ENCODE results near the gene GOSR2.
A peak's percentile ranks its signal among the peaks of the same experiment; 100 is the strongest.

Gene GOSR2

DNA sequence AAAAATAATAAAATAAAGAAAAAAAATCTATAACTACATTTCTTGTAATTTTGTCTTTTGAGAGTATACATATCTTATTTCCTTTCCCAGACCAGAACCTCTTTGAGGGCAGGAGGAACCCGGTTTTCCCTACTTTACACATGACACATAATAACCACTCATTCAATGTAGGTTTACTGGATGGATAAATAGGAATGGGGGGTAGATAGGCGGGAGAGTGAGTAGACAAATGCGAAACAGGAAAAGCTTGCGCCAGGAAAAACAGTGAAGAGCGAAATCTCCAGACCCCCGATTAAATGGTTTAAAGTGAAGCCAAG, 515 bp upstream of the GOSR2 start:
- Histone ChIP-seq H3K36me3 (ENCODE audit: control insufficient read depth, insufficient read depth, low read length) (no peaks in the 10 kb centered on the region), H3K4me3 (replicated peaks; ENCODE audit: low read depth, low read length) (peak overlapping the region; percentile 84), H3K27me3 (replicated peaks; ENCODE audit: control insufficient read depth, insufficient read depth, low read length) (no peaks in the 10 kb centered on the region)
- TF ChIP-seq, protein P1, sequence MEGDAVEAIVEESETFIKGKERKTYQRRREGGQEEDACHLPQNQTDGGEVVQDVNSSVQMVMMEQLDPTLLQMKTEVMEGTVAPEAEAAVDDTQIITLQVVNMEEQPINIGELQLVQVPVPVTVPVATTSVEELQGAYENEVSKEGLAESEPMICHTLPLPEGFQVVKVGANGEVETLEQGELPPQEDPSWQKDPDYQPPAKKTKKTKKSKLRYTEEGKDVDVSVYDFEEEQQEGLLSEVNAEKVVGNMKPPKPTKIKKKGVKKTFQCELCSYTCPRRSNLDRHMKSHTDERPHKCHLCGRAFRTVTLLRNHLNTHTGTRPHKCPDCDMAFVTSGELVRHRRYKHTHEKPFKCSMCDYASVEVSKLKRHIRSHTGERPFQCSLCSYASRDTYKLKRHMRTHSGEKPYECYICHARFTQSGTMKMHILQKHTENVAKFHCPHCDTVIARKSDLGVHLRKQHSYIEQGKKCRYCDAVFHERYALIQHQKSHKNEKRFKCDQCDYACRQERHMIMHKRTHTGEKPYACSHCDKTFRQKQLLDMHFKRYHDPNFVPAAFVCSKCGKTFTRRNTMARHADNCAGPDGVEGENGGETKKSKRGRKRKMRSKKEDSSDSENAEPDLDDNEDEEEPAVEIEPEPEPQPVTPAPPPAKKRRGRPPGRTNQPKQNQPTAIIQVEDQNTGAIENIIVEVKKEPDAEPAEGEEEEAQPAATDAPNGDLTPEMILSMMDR (IDR thresholded peaks at IDR 0.05; ENCODE audit: insufficient read depth, low read length, poor library complexity, severe bottlenecking): no peak
- no peak for DNase-seq (ENCODE audit: extremely low read depth, insufficient read length)

DNA sequence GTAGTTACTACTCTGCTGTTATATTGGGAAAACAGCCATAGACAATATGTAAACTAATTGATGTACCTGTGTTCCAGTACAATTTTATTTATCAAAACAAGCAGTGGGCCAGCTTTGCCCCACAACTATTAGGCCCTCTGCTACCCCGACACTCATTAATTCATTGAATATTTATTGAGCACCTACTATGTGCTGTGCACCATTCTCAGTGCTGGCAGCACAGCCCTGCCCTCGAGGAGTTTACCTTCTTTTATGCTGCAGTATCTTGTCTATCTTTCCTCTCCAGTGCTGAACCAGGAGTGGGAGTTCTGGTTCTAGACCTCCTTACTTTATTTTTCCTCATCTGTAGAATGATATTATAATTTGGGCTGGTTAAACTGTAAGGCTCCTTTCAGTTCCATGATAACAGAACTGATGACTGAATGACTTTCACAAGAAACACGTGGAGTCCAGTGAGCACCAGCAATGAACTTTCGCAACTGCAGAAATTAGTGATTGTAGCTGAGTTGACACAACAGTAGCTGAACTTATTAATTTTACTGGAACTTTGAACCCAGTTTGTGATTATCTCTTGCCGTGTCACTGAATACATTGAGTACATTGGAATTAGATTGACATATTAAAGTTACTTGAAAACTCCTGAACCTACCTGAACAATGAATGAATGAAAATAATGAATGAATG, 2.4 kb downstream of the GOSR2 start:
- peaks cover 11% of the 10 kb centered on the region for H3K36me3 ChIP-seq (ENCODE audit: control insufficient read depth, insufficient read depth, low read length)
- no peak for DNase-seq (ENCODE audit: extremely low read depth, insufficient read length)
- H3K4me3 ChIP-seq (replicated peaks; ENCODE audit: low read depth, low read length): peak overlapping the region; percentile 84; the same call in 1 of the 2 replicates
- no peaks in the 10 kb centered on the region for H3K27me3 ChIP-seq (replicated peaks; ENCODE audit: control insufficient read depth, insufficient read depth, low read length)
- TF ChIP-seq, protein P1 (IDR thresholded peaks at IDR 0.05; ENCODE audit: insufficient read depth, low read length, poor library complexity, severe bottlenecking): no peak

DNA sequence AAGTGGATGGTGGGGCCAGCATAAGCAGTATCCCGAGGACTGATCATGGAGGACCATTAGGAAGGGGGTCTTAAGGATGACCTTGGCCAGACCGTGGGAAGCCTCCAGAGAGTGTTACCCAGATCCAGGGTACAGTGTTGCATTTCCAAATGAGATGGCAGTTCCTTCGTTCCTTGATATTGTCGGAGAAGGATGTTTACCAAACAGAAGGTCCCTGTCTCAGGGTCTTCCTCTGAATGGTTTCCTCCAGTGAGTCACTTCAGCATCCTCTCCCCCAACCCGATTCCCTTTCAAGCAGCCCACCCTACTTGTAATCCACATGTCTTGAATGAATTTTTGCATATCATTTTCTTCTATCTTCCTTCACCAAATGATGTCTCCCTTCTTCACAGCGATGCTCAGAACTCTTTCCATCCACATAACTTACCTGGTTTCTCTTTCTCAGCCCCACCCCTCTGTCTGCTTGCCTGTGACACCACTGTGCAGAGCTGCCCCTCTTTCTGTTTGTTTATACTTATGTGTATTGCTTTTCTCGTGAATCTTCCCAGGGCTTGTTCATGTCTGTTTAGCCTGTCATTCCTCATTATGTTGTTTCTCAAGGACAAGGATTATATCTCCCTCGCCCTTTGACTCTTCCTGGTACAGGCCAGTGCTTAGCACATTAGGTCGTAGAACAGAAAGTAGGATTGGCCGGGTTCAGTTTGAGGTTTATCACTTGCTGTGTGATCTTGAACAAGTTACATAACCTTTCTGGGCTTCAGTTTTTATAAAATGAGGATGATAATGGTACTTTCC, 5.7 kb downstream of the GOSR2 start:
- H3K4me3 ChIP-seq (replicated peaks; ENCODE audit: low read depth, low read length): no peak overlapping the region
- DNase-seq (ENCODE audit: extremely low read depth, insufficient read length): no peak
- TF ChIP-seq, protein P1 (IDR thresholded peaks at IDR 0.05; ENCODE audit: insufficient read depth, low read length, poor library complexity, severe bottlenecking): no peak
- H3K36me3 ChIP-seq (ENCODE audit: control insufficient read depth, insufficient read depth, low read length): peaks cover 26% of the 10 kb centered on the region
- H3K27me3 ChIP-seq (replicated peaks; ENCODE audit: control insufficient read depth, insufficient read depth, low read length): no peaks in the 10 kb centered on the region

DNA sequence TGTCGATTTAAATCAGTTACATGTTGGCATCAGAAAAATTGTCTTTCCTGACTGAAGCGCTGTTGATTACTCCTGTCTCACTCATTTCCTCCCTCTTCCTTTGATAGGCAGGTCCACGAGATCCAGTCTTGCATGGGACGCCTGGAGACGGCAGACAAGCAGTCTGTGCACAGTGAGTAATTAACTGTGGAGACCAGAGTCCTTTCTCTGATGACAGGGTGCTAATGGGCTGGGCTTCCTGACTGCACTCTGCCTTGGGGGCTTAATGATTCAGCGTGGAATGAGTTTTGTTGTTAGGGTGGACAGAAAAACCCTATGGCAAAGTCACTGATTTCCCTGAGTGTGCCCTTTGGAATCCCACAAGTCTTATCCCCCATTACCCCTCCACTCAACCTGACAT, 6.5 kb downstream of the GOSR2 start:
- H3K36me3 ChIP-seq (ENCODE audit: control insufficient read depth, insufficient read depth, low read length): peaks cover 31% of the 10 kb centered on the region
- no peaks in the 10 kb centered on the region for H3K27me3 ChIP-seq (replicated peaks; ENCODE audit: control insufficient read depth, insufficient read depth, low read length)
- H3K4me3 ChIP-seq (replicated peaks; ENCODE audit: low read depth, low read length): no peak overlapping the region
- no peak for DNase-seq (ENCODE audit: extremely low read depth, insufficient read length)
- TF ChIP-seq, protein P1 (IDR thresholded peaks at IDR 0.05; ENCODE audit: insufficient read depth, low read length, poor library complexity, severe bottlenecking): no peak

DNA sequence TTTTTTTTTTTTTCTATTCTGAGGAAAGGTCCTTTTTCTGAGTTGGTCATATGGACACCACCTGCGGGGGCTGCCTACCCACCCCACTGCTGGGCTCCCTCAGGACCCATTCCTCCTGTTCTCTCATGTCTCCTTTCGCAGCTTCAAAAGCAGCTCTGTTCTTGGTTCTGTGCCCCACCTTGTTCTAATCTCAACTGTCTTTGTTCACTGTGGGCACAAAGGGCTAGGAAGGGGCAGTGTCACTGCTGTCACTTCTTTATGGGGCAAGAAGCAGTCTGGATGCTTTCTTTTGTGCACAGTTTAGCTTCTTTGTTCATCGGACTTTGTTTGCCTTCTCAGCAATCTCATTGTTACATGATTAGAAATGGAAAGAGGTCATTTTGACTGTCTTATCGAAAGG, 7.1 kb downstream of the GOSR2 start:
- no peak overlapping the region for H3K4me3 ChIP-seq (replicated peaks; ENCODE audit: low read depth, low read length)
- peaks cover 34% of the 10 kb centered on the region for H3K36me3 ChIP-seq (ENCODE audit: control insufficient read depth, insufficient read depth, low read length)
- H3K27me3 ChIP-seq (replicated peaks; ENCODE audit: control insufficient read depth, insufficient read depth, low read length): no peaks in the 10 kb centered on the region
- TF ChIP-seq, protein P1 (IDR thresholded peaks at IDR 0.05; ENCODE audit: insufficient read depth, low read length, poor library complexity, severe bottlenecking): no peak
- DNase-seq (ENCODE audit: extremely low read depth, insufficient read length): no peak

Data from GM06990 (cell line).